Gastroesophageal sphincter (tissue), 4 donors: ENCODE data around the gene CTXND1. TPM values are rescaled to one million over a fixed set of nuclear protein-coding genes. Genes with fewer than 3 reads are reported as not detected.

Experiments
- ATAC-seq: fragments of 150-250 bp; one replicate; pipeline ENCODE4 v1.9.1; 2016; ENCODE audit warnings: mild to moderate bottlenecking, moderate library complexity
- H3K27ac ChIP-seq, 4 donors: fragments of 200-600 bp; sonication (generic) in 3 of 4; 1 replicate in 3 of 4; 2 replicates in 1 of 4; pipeline ENCODE4 v1.5.1; 2016 to 2019
- H3K27me3 ChIP-seq: fragments of 200-600 bp; sonication (generic); one replicate; pipeline ENCODE4 v1.5.1; 2019
- H3K36me3 ChIP-seq, 2 donors: fragments of 200-600 bp; sonication (generic); one replicate each; pipeline ENCODE4 v1.5.1; 2019; ENCODE audit warnings: control low read depth in 1 of 2
- H3K4me1 ChIP-seq, 3 donors: fragments of 200-600 bp; sonication (generic); 1 replicate in 2 of 3; 2 replicates in 1 of 3; pipeline ENCODE4 v1.5.1; 2016 to 2019; ENCODE audit warnings: control low read depth in 2 of 3
- H3K4me3 ChIP-seq, 2 donors: fragments of 200-600 bp; sonication (generic); one replicate each; pipeline ENCODE4 v1.5.1; 2019; ENCODE audit warnings: mild to moderate bottlenecking in 1 of 2, moderate library complexity in 1 of 2
- H3K9me3 ChIP-seq, 3 donors: fragments of 200-600 bp; sonication (generic); one replicate each; pipeline ENCODE4 v1.5.1; 2017 to 2019; ENCODE audit warnings: control low read depth in 2 of 3
- CTCF ChIP-seq, 4 experiments: fragments of 200-600 bp in 2 of 4; fragments of 450-650 bp in 2 of 4; sonication (generic) in 1 of 4; IDR thresholded peaks; one replicate each; pipeline ENCODE4 v1.5.1; 2017 to 2019; ENCODE audit warnings: antibody characterized with exemption in 4 of 4, mild to moderate bottlenecking in 2 of 4, moderate library complexity in 2 of 4
- EP300 ChIP-seq: sonication (generic); formaldehyde crosslinking; IDR thresholded peaks from one replicate; pipeline ENCODE4 v1.6.1; 2017; ENCODE audit warnings: antibody characterized with exemption, mild to moderate bottlenecking
- POLR2A ChIP-seq, 2 donors: fragments of 450-650 bp; IDR thresholded peaks; one replicate each; pipeline ENCODE4 v1.6.1; 2017; ENCODE audit warnings: antibody characterized with exemption in 2 of 2, mild to moderate bottlenecking in 2 of 2, moderate library complexity in 1 of 2
- POLR2AphosphoS5 ChIP-seq: sonication (generic); formaldehyde crosslinking; IDR thresholded peaks from one replicate; pipeline ENCODE4 v1.6.1; 2017; ENCODE audit warnings: antibody characterized with exemption
- WGBS, 2 donors: methylation state at CpG; one replicate each; pipeline ENCODE4 v1.1.5; 2018; ENCODE audit warnings: low coverage in 1 of 2; 5-methylcytosine and 5-hydroxymethylcytosine counted together
- total RNA-seq, 4 donors: library from RNA; depleted of rRNA; stranded (reverse); fragments of >200 nt; gene quantifications; one replicate each; pipeline ENCODE4 v1.1.0, GENCODE V29; 2016

Gene CTXND1
- total RNA-seq, 4 donors from 2014 or later, result 0.27 to 0.85 (median 0.75) TPM

GRCh38 chr15:80231371-80231770, 20.6 kb downstream of the CTXND1 start:
- no peaks in the 10 kb centered on the region for H3K4me1 ChIP-seq
- TF ChIP-seq POLR2AphosphoS5 (no peak), POLR2A (IDR thresholded peaks at IDR 0.05) (no peak), CTCF (IDR thresholded peaks at IDR 0.05) (no peak), EP300 (no peak)
- no peaks in the 10 kb centered on the region for H3K36me3 ChIP-seq
- WGBS, 2 donors, result 61 to 70% methylated on average over 2 of the region's 2 CpGs
- peaks cover 42% of the 10 kb centered on the region for H3K27me3 ChIP-seq
- no peaks in the 10 kb centered on the region for H3K9me3 ChIP-seq
- no peak for ATAC-seq
- no peak overlapping the region for H3K27ac ChIP-seq
- H3K4me3 ChIP-seq, result no peak overlapping the region

GRCh38 chr15:80228959-80229610, 22.9 kb downstream of the CTXND1 start:
- no peaks in the 10 kb centered on the region for H3K36me3 ChIP-seq
- WGBS, 2 donors, result 70 to 97% methylated on average over 4 to 6 of the region's 7 CpGs
- no peak overlapping the region for H3K4me3 ChIP-seq
- H3K9me3 ChIP-seq, result no peaks in the 10 kb centered on the region
- no peaks in the 10 kb centered on the region for H3K4me1 ChIP-seq
- peaks cover 19% of the 10 kb centered on the region for H3K27me3 ChIP-seq
- TF ChIP-seq CTCF (IDR thresholded peaks at IDR 0.05), result no peak
- no peak for TF ChIP-seq POLR2A (IDR thresholded peaks at IDR 0.05)
- no peak for TF ChIP-seq EP300
- no peak for ATAC-seq
- no peak overlapping the region for H3K27ac ChIP-seq

GRCh38 chr15:80219955-80220354, 32.1 kb downstream of the CTXND1 start:
- WGBS, 2 donors, result 89 to 94% methylated on average over 2 of the region's 2 CpGs

GRCh38 chr15:80217327-80217900, 34.6 kb downstream of the CTXND1 start:
- no peaks in the 10 kb centered on the region for H3K36me3 ChIP-seq
- H3K27me3 ChIP-seq, result peaks cover 7% of the 10 kb centered on the region
- H3K9me3 ChIP-seq, result no peaks in the 10 kb centered on the region
- no peaks in the 10 kb centered on the region for H3K4me1 ChIP-seq
- H3K27ac ChIP-seq, result no peak overlapping the region
- no peak for TF ChIP-seq EP300
- no peak for TF ChIP-seq POLR2A (IDR thresholded peaks at IDR 0.05)
- TF ChIP-seq POLR2AphosphoS5, result no peak
- TF ChIP-seq CTCF (IDR thresholded peaks at IDR 0.05), result no peak
- 92 to 93% methylated on average over 2 to 4 of the region's 4 CpGs for WGBS, 2 donors
- ATAC-seq, result no peak
- H3K4me3 ChIP-seq, result no peak overlapping the region

More at GRCh38 chr15:80219955-80220354, 32.1 kb downstream of the CTXND1 start:
- Histone ChIP-seq H3K4me3 (no peak overlapping the region), H3K9me3 (no peaks in the 10 kb centered on the region), H3K36me3 (no peaks in the 10 kb centered on the region), H3K4me1 (no peaks in the 10 kb centered on the region), H3K27me3 (no peaks in the 10 kb centered on the region), H3K27ac (no peak overlapping the region)
- no peak for ATAC-seq
- TF ChIP-seq CTCF (IDR thresholded peaks at IDR 0.05), result no peak
- TF ChIP-seq POLR2A (IDR thresholded peaks at IDR 0.05), result no peak
- TF ChIP-seq POLR2AphosphoS5, result no peak
- no peak for TF ChIP-seq EP300

GRCh38 chr15:80216911-80217310, 35.1 kb downstream of the CTXND1 start:
- Histone ChIP-seq H3K9me3 (no peaks in the 10 kb centered on the region), H3K27ac (no peak overlapping the region), H3K27me3 (peaks cover 7% of the 10 kb centered on the region), H3K4me1 (no peaks in the 10 kb centered on the region), H3K36me3 (no peaks in the 10 kb centered on the region), H3K4me3 (no peak overlapping the region)
- TF ChIP-seq POLR2AphosphoS5, result no peak
- TF ChIP-seq EP300, result no peak
- no peak for TF ChIP-seq CTCF (IDR thresholded peaks at IDR 0.05)
- TF ChIP-seq POLR2A (IDR thresholded peaks at IDR 0.05), result no peak
- ATAC-seq, result no peak
- WGBS, 2 donors, result 67% methylated on average over 1 of the region's 1 CpG; no CpG with 5 or more reads in 1 of the 2 donors
